ENCODE data around the gene GPR89A. TPM values are rescaled to one million over a fixed set of nuclear protein-coding genes. Genes with fewer than 3 reads are reported as not detected.

GPR89A gene
- total and polyA plus RNA-seq, 2 of the 8 experiments (the other 6 are each of a cell fraction or from before 2014, with no cell fraction given), result 26.8 to 46.6 TPM

GRCh38 chr1:145688924-145689323, 81.1 kb downstream of the GPR89A start:
- Histone ChIP-seq H2BK5ac (ENCODE audit: low read depth, low read length) (no peak overlapping the region), H3K4me1 (replicated peaks in 1 of 4; ENCODE audit: control insufficient read depth in 3 of 4, insufficient read depth in 4 of 4, low read length in 3 of 4) (peaks cover 0 to 3% (median under 1%) of the 10 kb centered on the region in 4 experiments; a peak in 2 of 7 replicates), H2BK20ac (ENCODE audit: low read length) (no peak overlapping the region), H3K56ac (replicated peaks; ENCODE audit: insufficient read length, low read depth, low read length) (no peak overlapping the region), H4K91ac (replicated peaks; ENCODE audit: insufficient read length, low read length) (no peak overlapping the region), H4K5ac (ENCODE audit: insufficient read length, low read depth, low read length) (no peak overlapping the region), H2AFZ (ENCODE audit: low read length) (no peak overlapping the region), H3K23me2 (ENCODE audit: low read depth, low read length) (no peaks in the 10 kb centered on the region), H3K4me3 (ENCODE audit: extremely low read depth in 1 of 4, insufficient read depth in 2 of 4, low read depth in 3 of 4, low read length in 4 of 4) (no peak overlapping the region), H3K27me3 (replicated peaks in 1 of 4; ENCODE audit: control insufficient read depth in 3 of 4, extremely low read depth in 1 of 4, insufficient read depth in 3 of 4, low read length in 3 of 4) (no peaks in the 10 kb centered on the region), H3K27ac (ENCODE audit: low read depth, low read length) (no peak overlapping the region), H2BK12ac (ENCODE audit: low read depth, low read length) (no peak overlapping the region), H4K20me1 (replicated peaks in 1 of 2; ENCODE audit: control insufficient read depth in 1 of 2, insufficient read depth in 2 of 2, low read length in 2 of 2) (no peaks in the 10 kb centered on the region), H3K23ac (ENCODE audit: insufficient read length) (no peak overlapping the region), H3K36me3 (ENCODE audit: control insufficient read depth in 2 of 4, insufficient read depth in 4 of 4, low read length in 3 of 4) (no peaks in the 10 kb centered on the region), H3K79me1 (ENCODE audit: low read depth, low read length) (no peaks in the 10 kb centered on the region), H2AK5ac (ENCODE audit: low read depth, low read length) (no peak overlapping the region), H3K18ac (ENCODE audit: extremely low read depth, low read length) (no peak overlapping the region), H3K4me2 (ENCODE audit: insufficient read depth in 1 of 2, low read depth in 2 of 2, low read length in 2 of 2) (no peak overlapping the region), H4K8ac (ENCODE audit: extremely low read depth, insufficient read depth, low read length) (no peak overlapping the region), H3K9ac (replicated peaks in 1 of 4; ENCODE audit: extremely low read depth in 1 of 4, low read depth in 3 of 4, low read length in 3 of 4) (no peak overlapping the region), H3K9me3 (ENCODE audit: insufficient read depth in 2 of 2, low read depth in 1 of 2, low read length in 1 of 2) (no peaks in the 10 kb centered on the region), H3K4ac (replicated peaks; ENCODE audit: insufficient read length, low read depth, low read length) (no peak overlapping the region), H2BK120ac (replicated peaks; ENCODE audit: low read depth, low read length) (no peak overlapping the region), H3K14ac (ENCODE audit: insufficient read length) (no peak overlapping the region), H3K79me2 (ENCODE audit: control insufficient read depth in 1 of 2, insufficient read depth in 2 of 2, low read length in 2 of 2) (no peaks in the 10 kb centered on the region), H2BK15ac (ENCODE audit: low read length) (no peak overlapping the region)
- TF ChIP-seq HDAC2 (IDR thresholded peaks at IDR 0.05; ENCODE audit: borderline replicate concordance in 1 of 2, low read depth in 2 of 2, low read length in 2 of 2), result no peak
- TF ChIP-seq CEBPB (IDR thresholded peaks at IDR 0.05; ENCODE audit: low read depth, low read length), result 0 out of 2 replicates have a peak, but pooled peaks have one; percentile 1
- 94% methylated on average over 5 of the region's 6 CpGs; no CpG with 5 or more reads in 1 of the 2 experiments for WGBS, 2 experiments (ENCODE audit: extremely low coverage in 1 of 2, insufficient coverage in 1 of 2, insufficient read length in 1 of 2, insufficient replicate concordance in 2 of 2, low coverage in 1 of 2, low lambda C conversion rate in 2 of 2, missing lambda C conversion rate in 1 of 2)
- DNase-seq (ENCODE audit: low read depth in 1 of 2, low spot score in 2 of 2), result no peak
- CTCF ChIA-PET (ENCODE audit: partially characterized antibody), result interaction anchor here (0.7 to 1.4 kb wide), 3 partner anchors 10 to 106 kb away, joined by 3 to 4 read pairs (median 4); no protein-coding TSS in a partner anchor
- POLR2A ChIA-PET (ENCODE audit: partially characterized antibody), result interaction anchor here (1.4 to 1.8 kb wide), 2 partner anchors 14 to 17 kb away, joined by 4 read pairs; no protein-coding TSS in a partner anchor
- FAIRE-seq, result no peak

Measured in H1 (cell line).